K562 (cell line): Measurements from ENCODE around the gene DHX40. TPM values are rescaled to one million over a fixed set of nuclear protein-coding genes. Genes with fewer than 3 reads are reported as not detected.

ENCODE experiments used
- C11orf30 ChIP-seq: fragments of 450-650 bp; IDR thresholded peaks from 2 replicates; pipeline ENCODE4 v1.6.1; 2016; ENCODE audit warnings: low read depth, mild to moderate bottlenecking
- ERF ChIP-seq: fragments of 450-650 bp; formaldehyde crosslinking; IDR thresholded peaks from 2 replicates; pipeline ENCODE4 v1.4.0; 2020; ENCODE audit warnings: mild to moderate bottlenecking, mixed read lengths
- FOS ChIP-seq: IDR thresholded peaks from 3 replicates; pipeline ENCODE4 v1.6.1; 2011; ENCODE audit not compliant: insufficient read length; ENCODE audit errors: extremely low read depth
- GTF2F1 ChIP-seq: IDR thresholded peaks from 2 replicates; pipeline ENCODE4 v1.6.1; 2011; ENCODE audit warnings: low read depth, low read length, improper control_type of control experiment
- HMG20A ChIP-seq: fragments of 450-650 bp; formaldehyde crosslinking; conservative IDR thresholded peaks from 2 replicates; pipeline ENCODE4 v1.4.0; 2020; ENCODE audit warnings: mild to moderate bottlenecking, mixed read lengths
- KAT7 ChIP-seq: sonication (generic); formaldehyde crosslinking; IDR thresholded peaks from 2 replicates; pipeline ENCODE4 v1.8.0; 2022; ENCODE audit warnings: missing genetic modification reagents, mild to moderate bottlenecking, borderline replicate concordance
- MBD2 ChIP-seq: sonication (generic); IDR thresholded peaks from 2 replicates; pipeline ENCODE4 v1.6.1; 2016; ENCODE audit warnings: low read depth, borderline replicate concordance
- NFRKB ChIP-seq: fragments of 450-650 bp; IDR thresholded peaks from 2 replicates; pipeline ENCODE4 v1.6.1; 2016; ENCODE audit warnings: low read depth
- POLR2AphosphoS5 ChIP-seq: IDR thresholded peaks from 2 replicates; pipeline ENCODE4 v1.6.1; 2011; ENCODE audit warnings: mild to moderate bottlenecking, low read depth, low read length, moderate library complexity; ENCODE audit not compliant: control insufficient read depth, insufficient read depth
- POLR2H ChIP-seq: IDR thresholded peaks from 2 replicates; pipeline ENCODE4 v1.6.1; 2016; ENCODE audit warnings: missing genetic modification characterization, low read depth, mild to moderate bottlenecking, control low read depth, missing compliant biosample characterization, moderate library complexity
- RAD51 ChIP-seq: fragments of 450-650 bp; IDR thresholded peaks from 2 replicates; pipeline ENCODE4 v1.7.1; 2016; ENCODE audit warnings: low read depth, mild to moderate bottlenecking, borderline replicate concordance
- RBFOX2 ChIP-seq: fragments of 200-400 bp; formaldehyde crosslinking; IDR thresholded peaks from 2 replicates; pipeline ENCODE4 v1.6.1; 2017; ENCODE audit warnings: low read depth, mild to moderate bottlenecking, low read length, moderate library complexity
- RBM14 ChIP-seq: fragments of 200-400 bp; formaldehyde crosslinking; IDR thresholded peaks from 2 replicates; pipeline ENCODE4 v1.6.1; 2018; ENCODE audit warnings: low read depth, mild to moderate bottlenecking, low read length, moderate library complexity, borderline replicate concordance; ENCODE audit not compliant: insufficient read depth
- SOX6 ChIP-seq: fragments of 450-650 bp; IDR thresholded peaks from 2 replicates; pipeline ENCODE4 v1.6.1; 2014; ENCODE audit warnings: mild to moderate bottlenecking
- TAL1 ChIP-seq: fragments of 450-650 bp; IDR thresholded peaks from 2 replicates; pipeline ENCODE4 v1.6.1; 2016; ENCODE audit warnings: mild to moderate bottlenecking
- TBP ChIP-seq: optimal IDR thresholded peaks from 2 replicates; pipeline ENCODE3; 2011; ENCODE audit warnings: low read depth, low read length, improper control_type of control experiment
- ZNF239 ChIP-seq: fragments of 250-450 bp; sonication (Bioruptor Pico); IDR thresholded peaks from 2 replicates; pipeline ENCODE4 v1.4.0; 2020; ENCODE audit warnings: mild to moderate bottlenecking
- polyA plus RNA-seq, 8 experiments: library from polyadenylated mRNA; depleted of rRNA in 4 of 8; stranded (reverse) in 5 of 8; unstranded in 3 of 8; fragments of >200 nt; fragmentation: Nextera tagmentation in 2 of 8; fragmentation: Illumina TruSeq in 1 of 8; extraction: Ambion mirVana in 2 of 8; extraction: Trizol in 1 of 8; gene quantifications; 2 replicates each; pipeline versions ENCODE4 v1.2.1 to v1.2.3, GENCODE V29; 2011 to 2014; ENCODE audit warnings: inconsistent platforms in 1 of 8, missing spikeins in 1 of 8
- total RNA-seq, 7 experiments: library from RNA; depleted of rRNA in 6 of 7; stranded (reverse); fragments of >200 nt in 6 of 7; fragmentation: Illumina TruSeq in 2 of 7; extraction: Trizol in 2 of 7; gene quantifications; 2 replicates each; pipeline versions ENCODE4 v1.2.1 to v1.2.3, GENCODE V29; 2011 to 2021; ENCODE audit warnings: low replicate concordance in 1 of 7
- TF ChIP-seq, protein P1 (sequence below): fragments of 200-800 bp; sonication (Bioruptor generic); IDR thresholded peaks from 2 replicates; pipeline ENCODE4 v1.6.1; 2016; ENCODE audit warnings: missing genetic modification characterization, missing compliant biosample characterization
- TF ChIP-seq, protein P2 (sequence below), 2 experiments: fragments of 450-650 bp in 1 of 2; sonication (generic) in 1 of 2; formaldehyde crosslinking in 1 of 2; IDR thresholded peaks in 1 of 2; conservative IDR thresholded peaks in 1 of 2; 2 replicates each; pipeline versions ENCODE4 v1.6.1 to v1.8.1; 2016 to 2023; ENCODE audit warnings: mild to moderate bottlenecking in 2 of 2, moderate library complexity in 2 of 2, inconsistent platforms in 1 of 2, missing genetic modification reagents in 1 of 2
- TF ChIP-seq, protein P3 (sequence below): fragments of 450-650 bp; IDR thresholded peaks from 2 replicates; pipeline ENCODE4 v1.6.1; 2014; ENCODE audit warnings: low read depth, mild to moderate bottlenecking, moderate library complexity, borderline replicate concordance
- TF ChIP-seq, protein P4 (sequence below): fragments of 250-450 bp; sonication (Bioruptor Pico); IDR thresholded peaks from 2 replicates; pipeline ENCODE4 v1.5.1; 2021; ENCODE audit warnings: mild to moderate bottlenecking

Gene DHX40
- total and polyA plus RNA-seq, 9 of the 15 experiments (the other 6 are each of a cell fraction or from before 2014, with no cell fraction given), result 7.2 to 38.6 (median 18.7) TPM

DNA sequence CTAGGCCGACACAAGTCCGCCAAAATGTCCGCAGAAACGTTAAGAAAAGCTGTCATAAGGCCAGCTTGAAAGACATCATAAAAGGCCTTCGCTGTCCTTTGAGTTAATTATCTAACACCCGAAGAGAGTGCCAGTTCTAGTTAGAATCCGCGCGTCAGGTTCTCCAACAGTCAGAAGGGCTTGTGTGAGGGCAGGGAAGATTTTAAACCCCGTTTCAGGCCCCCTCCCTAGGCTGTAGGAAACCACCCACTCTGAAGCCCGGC, 53.6 kb downstream of the DHX40 start (continued):
- TF ChIP-seq, protein P1, sequence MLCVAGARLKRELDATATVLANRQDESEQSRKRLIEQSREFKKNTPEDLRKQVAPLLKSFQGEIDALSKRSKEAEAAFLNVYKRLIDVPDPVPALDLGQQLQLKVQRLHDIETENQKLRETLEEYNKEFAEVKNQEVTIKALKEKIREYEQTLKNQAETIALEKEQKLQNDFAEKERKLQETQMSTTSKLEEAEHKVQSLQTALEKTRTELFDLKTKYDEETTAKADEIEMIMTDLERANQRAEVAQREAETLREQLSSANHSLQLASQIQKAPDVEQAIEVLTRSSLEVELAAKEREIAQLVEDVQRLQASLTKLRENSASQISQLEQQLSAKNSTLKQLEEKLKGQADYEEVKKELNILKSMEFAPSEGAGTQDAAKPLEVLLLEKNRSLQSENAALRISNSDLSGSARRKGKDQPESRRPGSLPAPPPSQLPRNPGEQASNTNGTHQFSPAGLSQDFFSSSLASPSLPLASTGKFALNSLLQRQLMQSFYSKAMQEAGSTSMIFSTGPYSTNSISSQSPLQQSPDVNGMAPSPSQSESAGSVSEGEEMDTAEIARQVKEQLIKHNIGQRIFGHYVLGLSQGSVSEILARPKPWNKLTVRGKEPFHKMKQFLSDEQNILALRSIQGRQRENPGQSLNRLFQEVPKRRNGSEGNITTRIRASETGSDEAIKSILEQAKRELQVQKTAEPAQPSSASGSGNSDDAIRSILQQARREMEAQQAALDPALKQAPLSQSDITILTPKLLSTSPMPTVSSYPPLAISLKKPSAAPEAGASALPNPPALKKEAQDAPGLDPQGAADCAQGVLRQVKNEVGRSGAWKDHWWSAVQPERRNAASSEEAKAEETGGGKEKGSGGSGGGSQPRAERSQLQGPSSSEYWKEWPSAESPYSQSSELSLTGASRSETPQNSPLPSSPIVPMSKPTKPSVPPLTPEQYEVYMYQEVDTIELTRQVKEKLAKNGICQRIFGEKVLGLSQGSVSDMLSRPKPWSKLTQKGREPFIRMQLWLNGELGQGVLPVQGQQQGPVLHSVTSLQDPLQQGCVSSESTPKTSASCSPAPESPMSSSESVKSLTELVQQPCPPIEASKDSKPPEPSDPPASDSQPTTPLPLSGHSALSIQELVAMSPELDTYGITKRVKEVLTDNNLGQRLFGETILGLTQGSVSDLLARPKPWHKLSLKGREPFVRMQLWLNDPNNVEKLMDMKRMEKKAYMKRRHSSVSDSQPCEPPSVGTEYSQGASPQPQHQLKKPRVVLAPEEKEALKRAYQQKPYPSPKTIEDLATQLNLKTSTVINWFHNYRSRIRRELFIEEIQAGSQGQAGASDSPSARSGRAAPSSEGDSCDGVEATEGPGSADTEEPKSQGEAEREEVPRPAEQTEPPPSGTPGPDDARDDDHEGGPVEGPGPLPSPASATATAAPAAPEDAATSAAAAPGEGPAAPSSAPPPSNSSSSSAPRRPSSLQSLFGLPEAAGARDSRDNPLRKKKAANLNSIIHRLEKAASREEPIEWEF, result no peak
- no peak for TF ChIP-seq NFRKB
- TF ChIP-seq, protein P2, sequence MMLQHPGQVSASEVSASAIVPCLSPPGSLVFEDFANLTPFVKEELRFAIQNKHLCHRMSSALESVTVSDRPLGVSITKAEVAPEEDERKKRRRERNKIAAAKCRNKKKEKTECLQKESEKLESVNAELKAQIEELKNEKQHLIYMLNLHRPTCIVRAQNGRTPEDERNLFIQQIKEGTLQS (IDR thresholded peaks at IDR 0.05), result no peak
- TF ChIP-seq, protein P2 (CRISPR knock-in tag; conservative IDR thresholded peaks at IDR 0.05), result no peak
- TF ChIP-seq RBFOX2, result no peak
- no peak for TF ChIP-seq ZNF239 (CRISPR knock-in tag)
- no peak for TF ChIP-seq TAL1
- TF ChIP-seq, protein P3, sequence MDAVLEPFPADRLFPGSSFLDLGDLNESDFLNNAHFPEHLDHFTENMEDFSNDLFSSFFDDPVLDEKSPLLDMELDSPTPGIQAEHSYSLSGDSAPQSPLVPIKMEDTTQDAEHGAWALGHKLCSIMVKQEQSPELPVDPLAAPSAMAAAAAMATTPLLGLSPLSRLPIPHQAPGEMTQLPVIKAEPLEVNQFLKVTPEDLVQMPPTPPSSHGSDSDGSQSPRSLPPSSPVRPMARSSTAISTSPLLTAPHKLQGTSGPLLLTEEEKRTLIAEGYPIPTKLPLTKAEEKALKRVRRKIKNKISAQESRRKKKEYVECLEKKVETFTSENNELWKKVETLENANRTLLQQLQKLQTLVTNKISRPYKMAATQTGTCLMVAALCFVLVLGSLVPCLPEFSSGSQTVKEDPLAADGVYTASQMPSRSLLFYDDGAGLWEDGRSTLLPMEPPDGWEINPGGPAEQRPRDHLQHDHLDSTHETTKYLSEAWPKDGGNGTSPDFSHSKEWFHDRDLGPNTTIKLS, result no peak
- TF ChIP-seq, protein P4, sequence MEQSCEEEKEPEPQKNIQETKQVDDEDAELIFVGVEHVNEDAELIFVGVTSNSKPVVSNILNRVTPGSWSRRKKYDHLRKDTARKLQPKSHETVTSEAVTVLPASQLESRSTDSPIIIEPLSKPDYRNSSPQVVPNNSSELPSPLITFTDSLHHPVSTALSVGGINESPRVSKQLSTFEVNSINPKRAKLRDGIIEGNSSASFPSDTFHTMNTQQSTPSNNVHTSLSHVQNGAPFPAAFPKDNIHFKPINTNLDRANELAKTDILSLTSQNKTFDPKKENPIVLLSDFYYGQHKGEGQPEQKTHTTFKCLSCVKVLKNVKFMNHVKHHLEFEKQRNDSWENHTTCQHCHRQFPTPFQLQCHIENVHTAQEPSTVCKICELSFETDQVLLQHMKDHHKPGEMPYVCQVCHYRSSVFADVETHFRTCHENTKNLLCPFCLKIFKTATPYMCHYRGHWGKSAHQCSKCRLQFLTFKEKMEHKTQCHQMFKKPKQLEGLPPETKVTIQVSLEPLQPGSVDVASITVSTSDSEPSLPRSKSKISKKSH (CRISPR knock-in tag), result no peak
- no peak; the same call in 1 of the 2 replicates for TF ChIP-seq POLR2H (tag)
- no peak for TF ChIP-seq FOS
- TF ChIP-seq RBM14, result no peak
- peak; percentile 89 for TF ChIP-seq POLR2AphosphoS5
- TF ChIP-seq SOX6, result no peak
- TF ChIP-seq HMG20A (CRISPR knock-in tag), result no peak
- TF ChIP-seq C11orf30, result no peak
- TF ChIP-seq GTF2F1, result peak; percentile 54; the same call in 1 of the 2 replicates
- no peak for TF ChIP-seq KAT7 (CRISPR knock-in tag)
- TF ChIP-seq RAD51, result no peak
- peak; percentile 81 for TF ChIP-seq TBP
- 0 out of 2 replicates have a peak, but pooled peaks have one; percentile 23 for TF ChIP-seq ERF
- TF ChIP-seq MBD2, result no peak
